ENCODE results near the gene SUDS3.

GRCh38 chr12:118346895-118347294 is 29.5 kb upstream of the SUDS3 start:
- no peak for TF ChIP-seq EZH2phosphoT487 (IDR thresholded peaks at IDR 0.05; ENCODE audit: borderline replicate concordance, low read length)
- no peak for TF ChIP-seq CTCF (conservative IDR thresholded peaks at IDR 0.05; ENCODE audit: low read depth, low read length)
- no peak for TF ChIP-seq EZH2 (IDR thresholded peaks at IDR 0.05; ENCODE audit: low read length, unreplicated experiment)
